Measurements from ENCODE around the gene ANKLE1. TPM values are rescaled to one million over a fixed set of nuclear protein-coding genes. Genes with fewer than 3 reads are reported as not detected.
A peak's percentile ranks its signal among the peaks of the same experiment; 100 is the strongest.

The ANKLE1 gene, protein sequence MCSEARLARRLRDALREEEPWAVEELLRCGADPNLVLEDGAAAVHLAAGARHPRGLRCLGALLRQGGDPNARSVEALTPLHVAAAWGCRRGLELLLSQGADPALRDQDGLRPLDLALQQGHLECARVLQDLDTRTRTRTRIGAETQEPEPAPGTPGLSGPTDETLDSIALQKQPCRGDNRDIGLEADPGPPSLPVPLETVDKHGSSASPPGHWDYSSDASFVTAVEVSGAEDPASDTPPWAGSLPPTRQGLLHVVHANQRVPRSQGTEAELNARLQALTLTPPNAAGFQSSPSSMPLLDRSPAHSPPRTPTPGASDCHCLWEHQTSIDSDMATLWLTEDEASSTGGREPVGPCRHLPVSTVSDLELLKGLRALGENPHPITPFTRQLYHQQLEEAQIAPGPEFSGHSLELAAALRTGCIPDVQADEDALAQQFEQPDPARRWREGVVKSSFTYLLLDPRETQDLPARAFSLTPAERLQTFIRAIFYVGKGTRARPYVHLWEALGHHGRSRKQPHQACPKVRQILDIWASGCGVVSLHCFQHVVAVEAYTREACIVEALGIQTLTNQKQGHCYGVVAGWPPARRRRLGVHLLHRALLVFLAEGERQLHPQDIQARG
- polyA plus RNA-seq (2013, experiment 1 of 2) = 2.5 TPM
- polyA plus RNA-seq (2013, experiment 2 of 2) = 2.7 TPM

DNA sequence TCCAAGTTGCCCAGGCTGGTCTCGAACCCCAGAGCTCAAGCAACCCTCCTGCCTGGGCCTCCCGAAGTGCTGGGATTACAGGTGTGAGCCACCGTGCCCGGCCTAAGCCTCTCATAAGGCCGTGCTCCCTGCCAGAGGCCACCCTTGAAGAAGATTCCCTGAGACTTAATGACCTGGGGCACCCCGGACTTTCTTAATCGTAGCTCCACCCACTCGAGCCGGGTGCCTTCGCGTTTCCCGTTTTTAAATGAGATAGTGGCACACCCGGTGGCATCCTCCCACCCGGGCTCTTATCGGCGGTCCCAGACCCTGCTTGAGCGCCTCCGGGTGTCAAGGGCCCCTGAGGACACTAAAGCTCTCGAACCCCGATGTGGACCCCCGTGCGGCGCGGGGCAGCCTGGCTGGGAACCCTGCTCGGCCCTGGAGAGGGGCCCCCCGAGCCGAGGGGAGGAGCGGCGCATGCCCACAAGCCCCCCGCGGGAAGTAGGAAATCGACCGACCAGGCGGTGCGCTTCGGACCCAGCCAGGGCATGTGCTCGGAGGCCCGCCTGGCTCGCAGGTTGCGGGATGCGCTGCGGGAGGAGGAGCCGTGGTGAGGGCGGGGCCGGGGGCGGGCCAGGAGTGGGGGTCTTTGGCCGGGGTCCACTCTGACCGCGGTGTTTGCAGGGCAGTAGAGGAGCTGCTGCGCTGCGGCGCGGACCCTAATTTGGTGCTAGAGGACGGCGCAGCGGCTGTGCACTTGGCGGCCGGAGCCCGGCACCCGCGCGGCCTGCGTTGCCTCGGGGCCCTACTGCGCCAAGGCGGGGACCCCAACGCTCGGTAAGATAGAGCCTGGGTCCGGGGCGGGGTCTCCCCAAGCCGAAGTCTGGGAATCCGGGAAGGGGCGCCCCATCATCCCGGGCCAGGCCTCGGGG lies at the start of gene ANKLE1:
Gene ANKLE1, plus strand, starts transcription at position 511 of the 914 bp plus-strand sequence. Its CDS starts 20 bp downstream, at position 531.
- H3K4me3 ChIP-seq (ENCODE audit: low read length) = peak within 1 kb of the TSS; percentile 48
- WGBS = 48% methylated on average over 75 of the region's 75 CpGs

DNA sequence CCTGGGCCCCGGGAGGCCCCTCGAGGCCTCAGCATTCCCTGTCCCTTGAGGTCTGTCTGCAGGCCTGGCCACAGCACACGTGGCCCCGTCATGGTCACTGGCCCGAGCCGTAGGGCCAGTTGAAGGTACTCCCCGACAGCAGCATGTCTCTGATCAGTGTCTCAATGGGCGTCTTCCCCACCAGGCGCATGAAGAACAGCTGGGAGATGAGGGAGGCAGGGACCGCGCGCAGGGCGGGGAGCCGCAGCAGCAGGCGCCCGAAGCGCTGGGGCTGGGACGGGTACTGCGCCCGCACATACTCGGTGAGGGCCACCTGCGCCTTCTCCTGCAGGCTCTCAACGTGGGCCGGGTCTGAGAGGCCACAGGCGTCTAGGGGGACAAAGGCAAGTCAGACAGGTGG lies 49.4 kb upstream of the ANKLE1 start:
- Histone ChIP-seq H3K4me1 (ENCODE audit: insufficient read depth, low read length) (peaks cover 18% of the 10 kb centered on the region), H3K27ac (ENCODE audit: low read depth, low read length) (no peak overlapping the region), H3K9me3 (ENCODE audit: insufficient read depth, low read depth, low read length) (no peaks in the 10 kb centered on the region), H3K36me3 (ENCODE audit: insufficient read depth, low read length) (peaks cover 45% of the 10 kb centered on the region), H3K27me3 (ENCODE audit: insufficient read depth, low read length) (no peaks in the 10 kb centered on the region), H3K4me3 (ENCODE audit: low read length) (no peak overlapping the region), H3K9ac (ENCODE audit: low read depth, low read length) (no peak overlapping the region)
- WGBS = 96% methylated on average over 25 of the region's 25 CpGs

More for the DNA sequence above, at the start of gene ANKLE1:
- 0 out of 2 replicates have a peak within 1 kb of the TSS, but pooled peaks have one; percentile 35 for H3K9ac ChIP-seq (ENCODE audit: low read depth, low read length)
- H3K9me3 ChIP-seq (ENCODE audit: insufficient read depth, low read depth, low read length) = no peaks in the 10 kb centered on the region
- peaks cover 32% of the 10 kb centered on the region for H3K36me3 ChIP-seq (ENCODE audit: insufficient read depth, low read length)
- no peak within 1 kb of the TSS for H3K27ac ChIP-seq (ENCODE audit: low read depth, low read length)
- no peaks in the 10 kb centered on the region for H3K4me1 ChIP-seq (ENCODE audit: insufficient read depth, low read length)
- peaks cover 18% of the 10 kb centered on the region for H3K27me3 ChIP-seq (ENCODE audit: insufficient read depth, low read length)

DNA sequence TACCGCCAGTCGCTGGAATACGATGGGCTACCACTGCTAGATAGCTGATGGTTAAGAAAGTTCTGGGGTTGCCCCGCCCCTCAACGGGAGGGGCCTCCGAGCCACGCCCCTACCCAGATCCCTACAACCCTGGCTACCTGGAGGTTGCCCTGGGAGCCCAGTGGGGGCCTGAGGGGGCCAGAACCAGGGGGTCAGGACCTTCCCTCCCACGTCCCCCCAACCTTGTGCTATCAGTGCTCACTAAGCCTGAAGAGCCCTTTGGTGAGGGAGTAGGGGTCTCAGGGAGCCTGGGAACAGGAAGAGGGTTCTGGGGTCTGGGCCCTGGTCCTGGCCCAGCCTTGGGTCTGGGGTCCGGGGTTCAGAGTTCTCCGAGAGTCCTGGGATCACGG lies 46.8 kb upstream of the ANKLE1 start:
- Histone ChIP-seq H3K36me3 (ENCODE audit: insufficient read depth, low read length) (peaks cover 59% of the 10 kb centered on the region), H3K27me3 (ENCODE audit: insufficient read depth, low read length) (no peaks in the 10 kb centered on the region), H3K9ac (ENCODE audit: low read depth, low read length) (peak overlapping the region; percentile 90), H3K9me3 (ENCODE audit: insufficient read depth, low read depth, low read length) (no peaks in the 10 kb centered on the region), H3K27ac (ENCODE audit: low read depth, low read length) (peak overlapping the region; percentile 92), H3K4me1 (ENCODE audit: insufficient read depth, low read length) (peaks cover 18% of the 10 kb centered on the region), H3K4me3 (ENCODE audit: low read length) (peak overlapping the region; percentile 94)
- 11% methylated on average over 10 of the region's 11 CpGs for WGBS

DNA sequence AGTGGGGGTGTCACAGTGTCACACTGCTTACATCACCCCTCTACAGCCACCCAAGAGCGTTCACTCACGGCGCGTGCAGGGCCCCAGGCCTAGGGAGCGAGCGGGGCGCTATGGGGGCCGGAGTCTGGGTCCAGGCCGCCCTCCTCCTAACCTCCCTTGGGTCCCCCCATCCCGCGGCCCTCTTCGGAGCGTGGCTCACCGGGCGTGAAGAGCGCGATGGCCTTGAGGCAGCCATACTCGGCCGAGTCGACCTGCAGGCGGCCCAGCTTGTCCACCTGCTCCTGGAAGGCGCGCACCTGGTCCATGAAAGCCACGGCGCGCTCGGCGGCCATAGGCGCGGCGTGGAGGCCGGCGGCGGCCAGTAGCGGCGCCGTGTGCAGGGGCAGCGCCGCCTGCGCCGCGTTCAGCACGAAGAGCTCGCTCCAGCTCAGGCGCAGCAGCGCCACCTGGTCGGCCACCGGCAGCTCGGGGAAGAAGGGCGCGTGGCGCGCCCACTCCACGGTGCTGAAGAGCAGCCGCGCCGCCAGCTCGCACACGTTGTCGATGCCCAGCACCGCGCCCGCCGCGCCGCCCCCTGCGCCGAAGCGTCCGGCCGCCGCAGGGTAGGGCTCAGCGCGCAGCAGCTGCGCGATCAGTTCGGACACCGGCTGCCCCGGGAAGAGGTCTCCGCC lies 46.3 kb upstream of the ANKLE1 start:
- H3K4me1 ChIP-seq (ENCODE audit: insufficient read depth, low read length) = peaks cover 18% of the 10 kb centered on the region
- peak overlapping the region; percentile 94 for H3K4me3 ChIP-seq (ENCODE audit: low read length)
- H3K36me3 ChIP-seq (ENCODE audit: insufficient read depth, low read length) = peaks cover 61% of the 10 kb centered on the region
- no peaks in the 10 kb centered on the region for H3K27me3 ChIP-seq (ENCODE audit: insufficient read depth, low read length)
- H3K9ac ChIP-seq (ENCODE audit: low read depth, low read length) = peak overlapping the region; percentile 90
- peak overlapping the region; percentile 92 for H3K27ac ChIP-seq (ENCODE audit: low read depth, low read length)
- WGBS = 1% methylated on average over 80 of the region's 80 CpGs
- no peaks in the 10 kb centered on the region for H3K9me3 ChIP-seq (ENCODE audit: insufficient read depth, low read depth, low read length)

DNA sequence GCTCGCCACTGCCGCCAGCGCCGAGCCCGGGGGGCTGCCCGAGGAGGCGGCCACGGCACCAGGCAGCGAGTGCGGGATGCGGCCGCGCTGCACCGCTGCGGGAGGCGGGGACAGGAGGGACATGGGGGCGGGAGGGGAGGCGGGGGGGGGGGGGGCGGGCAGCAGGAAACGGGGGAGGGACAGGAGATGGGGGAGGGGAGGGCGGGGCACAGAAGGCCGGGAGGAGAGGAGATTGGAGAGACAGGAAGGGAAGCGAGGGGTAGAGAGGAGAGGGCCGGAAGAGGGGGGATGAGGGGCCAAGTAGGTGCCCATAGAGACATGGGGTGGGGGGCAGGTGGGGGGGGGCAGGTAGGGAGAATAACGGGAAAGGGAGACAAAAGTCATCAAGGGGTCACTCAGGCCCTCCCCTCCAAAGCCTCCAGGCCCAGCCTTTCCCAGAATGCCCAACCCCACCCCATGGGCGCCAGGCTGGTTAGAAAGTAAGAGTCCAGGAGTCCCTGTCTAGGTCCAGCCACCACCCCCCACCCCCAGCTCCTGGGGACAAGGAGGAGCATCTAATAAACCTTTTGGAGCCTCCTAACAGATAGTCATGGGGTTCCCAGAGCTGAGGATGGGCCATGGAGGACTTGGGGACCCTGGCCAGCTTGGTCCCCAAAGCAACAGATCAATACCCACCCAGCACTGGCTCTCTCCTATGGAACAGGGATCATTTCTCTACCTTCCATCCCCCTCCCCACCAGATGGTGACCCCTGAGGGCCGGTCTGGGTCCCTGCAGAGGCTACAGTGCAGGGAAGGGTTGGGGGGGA lies 45.5 kb upstream of the ANKLE1 start:
- Histone ChIP-seq H3K9ac (ENCODE audit: low read depth, low read length) (peak overlapping the region; percentile 90), H3K4me1 (ENCODE audit: insufficient read depth, low read length) (peaks cover 18% of the 10 kb centered on the region), H3K27ac (ENCODE audit: low read depth, low read length) (peak overlapping the region; percentile 92), H3K9me3 (ENCODE audit: insufficient read depth, low read depth, low read length) (no peaks in the 10 kb centered on the region), H3K36me3 (ENCODE audit: insufficient read depth, low read length) (peaks cover 60% of the 10 kb centered on the region), H3K4me3 (ENCODE audit: low read length) (peak overlapping the region; percentile 94), H3K27me3 (ENCODE audit: insufficient read depth, low read length) (no peaks in the 10 kb centered on the region)
- WGBS = 8% methylated on average over 15 of the region's 27 CpGs

DNA sequence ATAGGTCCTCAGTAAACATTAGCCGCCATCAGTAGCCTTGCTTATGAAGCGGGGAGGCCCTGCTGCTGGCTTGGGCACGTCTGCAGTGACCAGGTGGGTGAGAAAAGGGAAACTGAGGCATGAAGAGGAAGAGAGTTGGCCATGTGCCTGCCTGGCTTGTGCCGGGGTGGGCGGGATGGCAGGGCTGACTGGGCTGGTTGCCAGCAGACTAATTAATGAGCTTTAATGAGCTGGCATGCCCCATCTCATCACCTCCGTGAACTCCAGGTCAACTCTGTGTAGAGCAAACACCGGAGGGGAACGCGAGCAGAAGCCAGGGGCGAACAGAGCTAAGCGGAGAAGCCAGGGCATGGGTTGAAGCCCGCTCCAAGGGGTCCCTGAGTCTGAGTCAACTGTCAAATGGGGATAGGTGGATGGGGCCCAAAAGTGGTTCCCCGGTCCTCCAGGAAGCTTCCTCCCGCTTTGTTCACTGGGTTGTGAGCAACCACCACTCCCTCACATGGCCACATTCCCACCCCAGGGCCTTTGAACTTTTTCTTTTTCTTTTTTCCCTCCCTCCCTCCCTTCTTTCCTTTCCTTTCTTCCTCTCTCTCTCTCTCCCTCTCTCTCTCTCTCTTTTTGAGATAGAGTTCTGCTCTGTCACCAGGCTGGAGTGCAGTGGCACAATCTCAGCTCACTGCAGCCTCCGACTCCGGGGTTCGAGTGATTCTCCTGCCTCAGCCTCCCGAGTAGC lies 44.7 kb upstream of the ANKLE1 start:
- H3K27ac ChIP-seq (ENCODE audit: low read depth, low read length) = peak overlapping the region; percentile 50
- no peaks in the 10 kb centered on the region for H3K27me3 ChIP-seq (ENCODE audit: insufficient read depth, low read length)
- 90% methylated on average over 18 of the region's 18 CpGs for WGBS
- H3K4me1 ChIP-seq (ENCODE audit: insufficient read depth, low read length) = peaks cover 18% of the 10 kb centered on the region
- H3K4me3 ChIP-seq (ENCODE audit: low read length) = no peak overlapping the region
- H3K36me3 ChIP-seq (ENCODE audit: insufficient read depth, low read length) = peaks cover 54% of the 10 kb centered on the region
- no peak overlapping the region for H3K9ac ChIP-seq (ENCODE audit: low read depth, low read length)
- H3K9me3 ChIP-seq (ENCODE audit: insufficient read depth, low read depth, low read length) = no peaks in the 10 kb centered on the region

DNA sequence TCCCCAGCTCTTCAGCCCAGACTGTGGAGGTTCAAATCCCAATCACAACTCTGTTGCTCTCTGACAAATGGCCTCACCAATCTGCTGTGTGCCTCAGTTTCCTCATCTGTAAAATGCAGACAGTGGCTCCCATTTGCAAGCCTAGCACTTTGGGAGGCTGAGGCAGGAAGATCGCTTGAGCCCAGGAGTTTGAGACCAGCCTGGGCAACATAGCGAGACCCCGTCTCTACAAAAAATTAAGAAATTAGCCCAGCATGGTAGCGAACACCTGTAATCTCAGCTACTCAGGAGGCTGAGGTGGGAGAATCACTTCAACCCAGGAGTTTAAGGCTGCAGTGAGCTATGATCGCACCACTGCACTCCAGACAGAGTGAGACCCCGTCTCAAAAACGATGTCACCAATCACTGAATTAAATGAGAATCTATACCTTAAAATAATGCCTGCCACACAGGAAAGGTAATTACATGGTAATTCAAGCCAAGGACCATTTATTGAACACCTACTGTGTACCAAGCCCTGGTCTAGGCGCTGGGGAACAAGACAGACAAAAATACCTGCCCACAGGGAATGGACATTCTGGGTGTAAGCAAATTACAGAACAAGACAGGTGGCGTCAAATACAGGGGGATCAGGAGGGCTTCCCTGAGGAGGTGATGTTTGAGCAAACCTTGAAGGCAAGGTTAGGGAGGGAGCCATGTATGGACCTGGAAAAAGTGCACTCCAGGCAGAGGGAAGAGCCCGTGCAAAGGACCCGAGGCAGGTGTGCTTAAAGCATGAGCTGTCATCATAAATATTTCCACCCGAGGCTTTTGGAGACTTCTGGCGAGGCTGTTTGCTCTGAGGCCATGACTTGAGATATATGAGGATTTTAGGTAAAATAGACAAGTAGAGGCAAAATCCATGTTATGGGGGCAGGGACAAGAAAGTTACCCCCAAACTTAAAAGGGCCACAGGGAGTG lies 43.7 kb upstream of the ANKLE1 start:
- no peaks in the 10 kb centered on the region for H3K9me3 ChIP-seq (ENCODE audit: insufficient read depth, low read depth, low read length)
- 95% methylated on average over 13 of the region's 13 CpGs for WGBS
- H3K27me3 ChIP-seq (ENCODE audit: insufficient read depth, low read length) = no peaks in the 10 kb centered on the region
- no peak overlapping the region for H3K4me3 ChIP-seq (ENCODE audit: low read length)
- H3K4me1 ChIP-seq (ENCODE audit: insufficient read depth, low read length) = peaks cover 18% of the 10 kb centered on the region
- peaks cover 44% of the 10 kb centered on the region for H3K36me3 ChIP-seq (ENCODE audit: insufficient read depth, low read length)
- H3K9ac ChIP-seq (ENCODE audit: low read depth, low read length) = no peak overlapping the region
- H3K27ac ChIP-seq (ENCODE audit: low read depth, low read length) = no peak overlapping the region

DNA sequence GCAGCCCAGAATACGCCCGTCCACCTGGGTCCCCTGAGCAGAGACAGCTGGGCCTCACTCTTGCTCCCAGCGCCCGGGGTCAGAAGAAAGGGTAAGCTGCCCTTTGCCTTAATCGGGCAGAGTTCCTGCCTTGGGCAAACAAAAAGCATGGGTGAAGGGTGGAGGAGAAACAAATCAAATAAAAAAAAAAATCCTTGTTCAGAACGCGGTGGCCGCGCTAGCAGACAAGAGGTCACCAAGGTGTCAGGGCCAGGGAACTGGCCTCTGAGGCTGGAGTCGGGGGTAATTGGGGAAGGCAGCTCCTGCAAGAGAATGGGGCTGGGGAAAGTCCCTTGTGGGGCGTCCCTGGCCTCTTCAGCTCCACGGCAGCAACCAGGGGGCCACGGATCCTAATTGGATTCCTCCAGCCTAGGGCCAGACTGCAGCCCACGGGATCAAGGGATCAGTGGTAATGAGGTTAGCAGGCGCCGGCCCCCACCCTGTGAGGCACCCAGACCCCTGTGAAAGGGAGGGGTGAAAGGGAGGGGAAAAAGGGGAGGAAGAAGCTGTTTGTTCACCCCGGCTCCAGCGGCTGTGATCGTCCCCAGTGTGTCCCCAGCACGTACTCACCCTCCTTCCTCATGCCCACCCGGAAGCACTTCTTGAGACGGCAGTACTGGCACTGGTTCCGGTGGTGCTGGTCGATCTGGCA lies 41.5 kb upstream of the ANKLE1 start:
- Histone ChIP-seq H3K4me3 (ENCODE audit: low read length) (no peak overlapping the region), H3K27ac (ENCODE audit: low read depth, low read length) (no peak overlapping the region), H3K9me3 (ENCODE audit: insufficient read depth, low read depth, low read length) (no peaks in the 10 kb centered on the region), H3K36me3 (ENCODE audit: insufficient read depth, low read length) (peaks cover 32% of the 10 kb centered on the region), H3K4me1 (ENCODE audit: insufficient read depth, low read length) (peaks cover 9% of the 10 kb centered on the region; the same call in 1 of the 2 replicates), H3K27me3 (ENCODE audit: insufficient read depth, low read length) (no peaks in the 10 kb centered on the region), H3K9ac (ENCODE audit: low read depth, low read length) (no peak overlapping the region)
- WGBS = 92% methylated on average over 24 of the region's 24 CpGs
